Endothelial cell of umbilical vein (primary cell): ENCODE data around the gene DENND5B. TPM values are rescaled to one million over a fixed set of nuclear protein-coding genes. Genes with fewer than 3 reads are reported as not detected.

Experiments used
- BruUV-seq: library from RNA; stranded (reverse); fragments of 400-500 nt; replicated peaks from 2 replicates; lab custom pipeline; 2021; lab: Mats Ljungman, UMichigan
- CTCF ChIA-PET: fragments of 300-600, 350-600 bp; sonication (Branson Sonifier 250); formaldehyde crosslinking; loops from one replicate; lab custom pipeline; 2021; ENCODE audit warnings: antibody characterized with exemption, inconsistent platforms; lab: Charles Lee
- POLR2A ChIA-PET: fragments of 300-600, 350-600 bp; sonication (Branson Sonifier 250); formaldehyde crosslinking; loops from one replicate; lab custom pipeline; 2021; ENCODE audit warnings: antibody characterized with exemption, inconsistent platforms; lab: Charles Lee
- DNase-seq: peaks from one replicate; pipeline ENCODE4 v3.0.0-alpha.2; 2011; ENCODE audit warnings: low read depth, low spot score
- FAIRE-seq: peaks from 2 replicates; lab custom pipeline; 2011; peaks lifted over from hg19 to GRCh38; lab: Jason Lieb, UNC
- H2AFZ ChIP-seq: 2 replicates; pipeline ENCODE4 v1.6.0; 2012; ENCODE audit warnings: low read depth, low read length, control low read depth, inconsistent platforms
- H3K27ac ChIP-seq: 2 replicates; pipeline ENCODE4 v1.5.1; 2011; ENCODE audit warnings: low read depth, mild to moderate bottlenecking, control low read depth, low read length, moderate library complexity; ENCODE audit not compliant: insufficient read depth
- H3K27me3 ChIP-seq, 2 experiments: 2 replicates each; pipeline versions ENCODE4 v1.6.0 to v1.6.1; 2011; ENCODE audit warnings: low read length in 2 of 2, mixed read lengths in 1 of 2; ENCODE audit not compliant: control insufficient read depth in 2 of 2, insufficient read depth in 2 of 2
- H3K36me3 ChIP-seq, 2 experiments: 2 replicates in 1 of 2; 3 replicates in 1 of 2; pipeline ENCODE4 v1.5.1; 2011; ENCODE audit warnings: low read length in 2 of 2, mild to moderate bottlenecking in 1 of 2, moderate library complexity in 1 of 2; ENCODE audit not compliant: control insufficient read depth in 2 of 2, insufficient read depth in 2 of 2; ENCODE audit errors: extremely low read depth in 1 of 2
- H3K4me1 ChIP-seq: 3 replicates; pipeline ENCODE4 v1.5.1; 2011; ENCODE audit warnings: mild to moderate bottlenecking, low read length; ENCODE audit not compliant: control insufficient read depth, insufficient read depth; ENCODE audit errors: extremely low read depth
- H3K4me2 ChIP-seq: 2 replicates; pipeline ENCODE4 v1.6.1; 2011; ENCODE audit warnings: low read length, control low read depth, mixed read lengths; ENCODE audit not compliant: insufficient read depth
- H3K4me3 ChIP-seq, 3 experiments: fragments of 200-600 bp in 1 of 3; sonication (generic), shearing (Covaris generic) in 1 of 3; replicated peaks in 1 of 3; 2 replicates each; pipeline ENCODE4 v1.5.1; 2011 to 2016; ENCODE audit warnings: control low read depth in 3 of 3, low read length in 3 of 3, mild to moderate bottlenecking in 2 of 3, inconsistent platforms in 1 of 3, low read depth in 1 of 3, moderate library complexity in 1 of 3; ENCODE audit not compliant: insufficient read depth in 1 of 3
- H3K79me2 ChIP-seq: 2 replicates; pipeline ENCODE4 v1.6.0; 2012; ENCODE audit warnings: low read length, inconsistent platforms; ENCODE audit not compliant: control insufficient read depth, insufficient read depth
- H3K9ac ChIP-seq: replicated peaks from 2 replicates; pipeline ENCODE3; 2011; ENCODE audit warnings: low read length, control low read depth; ENCODE audit not compliant: insufficient read depth; ENCODE audit errors: extremely low read depth
- H3K9me1 ChIP-seq: replicated peaks from 3 replicates; pipeline ENCODE4 v1.6.0; 2011; ENCODE audit warnings: mild to moderate bottlenecking, low read length; ENCODE audit not compliant: control insufficient read depth, insufficient read depth; ENCODE audit errors: extremely low read depth
- H3K9me3 ChIP-seq: replicated peaks from 2 replicates; pipeline ENCODE4 v1.5.1; 2012; ENCODE audit warnings: low read length, inconsistent platforms; ENCODE audit not compliant: control insufficient read depth, insufficient read depth
- H4K20me1 ChIP-seq: replicated peaks from 2 replicates; pipeline ENCODE3; 2011; ENCODE audit warnings: mild to moderate bottlenecking, low read length; ENCODE audit not compliant: control insufficient read depth, insufficient read depth; ENCODE audit errors: extremely low read depth
- EZH2 ChIP-seq: IDR thresholded peaks from 2 replicates; pipeline ENCODE4 v1.6.1; 2012; ENCODE audit warnings: borderline replicate concordance, low read depth, mild to moderate bottlenecking, moderate library complexity, low read length, inconsistent platforms; ENCODE audit not compliant: severe bottlenecking
- FOS ChIP-seq: IDR thresholded peaks from 2 replicates; pipeline ENCODE4 v1.6.1; 2011; ENCODE audit warnings: mild to moderate bottlenecking, low read length, moderate library complexity, borderline replicate concordance; ENCODE audit not compliant: insufficient read depth
- GATA2 ChIP-seq: IDR thresholded peaks from 2 replicates; pipeline ENCODE4 v1.7.0; 2011; ENCODE audit warnings: low read depth, mild to moderate bottlenecking, moderate library complexity, mixed read lengths, low read length; ENCODE audit not compliant: insufficient read length, insufficient read depth
- JUN ChIP-seq: IDR thresholded peaks from 2 replicates; pipeline ENCODE4 v1.6.1; 2011; ENCODE audit warnings: borderline replicate concordance, low read depth; ENCODE audit not compliant: insufficient read length, insufficient read depth
- MYC ChIP-seq: IDR thresholded peaks from one replicate; pipeline ENCODE4 v1.6.1; 2011; ENCODE audit warnings: mild to moderate bottlenecking, low read depth, low read length
- POLR2A ChIP-seq: IDR thresholded peaks from 2 replicates; pipeline ENCODE4 v1.6.1; 2012; ENCODE audit warnings: low read depth, mild to moderate bottlenecking, control low read depth, low read length
- POLR2AphosphoS5 ChIP-seq: IDR thresholded peaks from 2 replicates; pipeline ENCODE4 v1.6.1; 2012; ENCODE audit warnings: low read depth, mild to moderate bottlenecking, control low read depth, low read length, moderate library complexity; ENCODE audit not compliant: insufficient read depth
- dilution Hi-C: fragments of 300-500 bp; cut with MboI; formaldehyde crosslinking; loops from one replicate; pipeline ENCODE4 v1.15.0; 2019; ENCODE audit warnings: low sequenced_read_pairs; ENCODE audit not compliant: extremely low pct_ligation_motif_present
- intact Hi-C: fragments of 100-400 bp; cut with micrococcal nuclease; formaldehyde crosslinking; loops from one replicate; pipeline ENCODE4 v1.10.0; 2022
- polyA plus RNA-seq, 4 experiments: library from polyadenylated mRNA; depleted of rRNA in 3 of 4; stranded (reverse) in 3 of 4; unstranded in 1 of 4; fragments of >200 nt; gene quantifications; 2 replicates each; pipeline versions ENCODE4 v1.2.1 to v1.2.3, GENCODE V29; 2011 to 2012; ENCODE audit warnings: missing spikeins in 1 of 4
- total RNA-seq: library from RNA; stranded (reverse); gene quantifications from 2 replicates; pipeline ENCODE4 v1.2.3, GENCODE V29; 2021
- TF ChIP-seq, protein P1 (sequence below), 2 donors: IDR thresholded peaks; 1 replicate in 1 of 2; 2 replicates in 1 of 2; pipeline ENCODE4 v1.5.1; 2011; ENCODE audit warnings: low read length in 2 of 2, mild to moderate bottlenecking in 2 of 2, moderate library complexity in 2 of 2, control low read depth in 1 of 2, inconsistent platforms in 1 of 2, low read depth in 1 of 2; ENCODE audit not compliant: insufficient read depth in 1 of 2; ENCODE audit errors: extremely low read depth in 1 of 2
- TF ChIP-seq, protein P2 (sequence below): IDR thresholded peaks from 2 replicates; pipeline ENCODE4 v1.6.1; 2011; ENCODE audit not compliant: insufficient read depth, insufficient read length

DENND5B gene
- total and polyA plus RNA-seq, 2 donors (not counting 3 experiments of a cell fraction or from before 2014, with no cell fraction given): 10.3 to 18.3 TPM

DNA sequence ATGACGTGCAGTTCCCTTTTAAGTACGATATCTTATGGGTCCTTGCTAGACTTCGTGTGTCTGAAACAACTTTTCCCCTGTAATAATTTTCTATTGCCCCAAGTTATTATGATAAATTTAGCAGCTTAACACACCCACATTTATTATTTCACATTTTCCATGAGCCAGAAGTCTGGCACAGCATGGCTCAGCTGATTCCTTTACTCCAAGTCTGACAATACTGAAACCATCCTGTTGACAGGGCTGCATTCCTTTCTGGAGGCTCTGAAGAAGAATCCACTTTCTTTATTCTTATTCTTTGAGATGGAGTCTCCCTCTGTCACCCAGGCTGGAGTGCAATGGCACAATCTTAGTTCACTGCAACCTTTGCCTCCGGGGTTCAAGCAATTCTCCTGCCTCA lies 80.9 kb downstream of the DENND5B start:
- Histone ChIP-seq H3K4me3 (no peak overlapping the region), H3K4me2 (no peak overlapping the region), H3K36me3 (no peaks in the 10 kb centered on the region), H4K20me1 (no peaks in the 10 kb centered on the region), H2AFZ (no peak overlapping the region), H3K27me3 (no peaks in the 10 kb centered on the region), H3K4me1 (peaks cover 24% of the 10 kb centered on the region), H3K9me1 (no peaks in the 10 kb centered on the region), H3K9me3 (no peaks in the 10 kb centered on the region), H3K79me2 (peaks cover 2% of the 10 kb centered on the region), H3K9ac (no peak overlapping the region), H3K27ac (no peak overlapping the region)
- dilution Hi-C loops (no loop called here), intact Hi-C loops (no loop called here)
- FAIRE-seq (no peak), DNase-seq (no peak)
- POLR2A ChIA-PET: interaction anchor here (1.1 kb wide), 1 partner anchor 8 kb away, joined by 4 read pairs; no protein-coding TSS in a partner anchor
- no TSS peak for BruUV-seq
- no peak for TF ChIP-seq POLR2A
- no peak for TF ChIP-seq EZH2
- TF ChIP-seq FOS: no peak
- no peak for TF ChIP-seq JUN
- TF ChIP-seq GATA2: no peak
- TF ChIP-seq, protein P1, sequence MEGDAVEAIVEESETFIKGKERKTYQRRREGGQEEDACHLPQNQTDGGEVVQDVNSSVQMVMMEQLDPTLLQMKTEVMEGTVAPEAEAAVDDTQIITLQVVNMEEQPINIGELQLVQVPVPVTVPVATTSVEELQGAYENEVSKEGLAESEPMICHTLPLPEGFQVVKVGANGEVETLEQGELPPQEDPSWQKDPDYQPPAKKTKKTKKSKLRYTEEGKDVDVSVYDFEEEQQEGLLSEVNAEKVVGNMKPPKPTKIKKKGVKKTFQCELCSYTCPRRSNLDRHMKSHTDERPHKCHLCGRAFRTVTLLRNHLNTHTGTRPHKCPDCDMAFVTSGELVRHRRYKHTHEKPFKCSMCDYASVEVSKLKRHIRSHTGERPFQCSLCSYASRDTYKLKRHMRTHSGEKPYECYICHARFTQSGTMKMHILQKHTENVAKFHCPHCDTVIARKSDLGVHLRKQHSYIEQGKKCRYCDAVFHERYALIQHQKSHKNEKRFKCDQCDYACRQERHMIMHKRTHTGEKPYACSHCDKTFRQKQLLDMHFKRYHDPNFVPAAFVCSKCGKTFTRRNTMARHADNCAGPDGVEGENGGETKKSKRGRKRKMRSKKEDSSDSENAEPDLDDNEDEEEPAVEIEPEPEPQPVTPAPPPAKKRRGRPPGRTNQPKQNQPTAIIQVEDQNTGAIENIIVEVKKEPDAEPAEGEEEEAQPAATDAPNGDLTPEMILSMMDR (IDR thresholded peaks at IDR 0.05; ENCODE audit: extremely low read depth in 1 of 2, insufficient read depth in 1 of 2, low read depth in 1 of 2, low read length in 2 of 2): no peak
- no peak for TF ChIP-seq MYC
- TF ChIP-seq, protein P2, sequence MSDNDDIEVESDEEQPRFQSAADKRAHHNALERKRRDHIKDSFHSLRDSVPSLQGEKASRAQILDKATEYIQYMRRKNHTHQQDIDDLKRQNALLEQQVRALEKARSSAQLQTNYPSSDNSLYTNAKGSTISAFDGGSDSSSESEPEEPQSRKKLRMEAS: no peak
- no peak for TF ChIP-seq POLR2AphosphoS5
- CTCF ChIA-PET: interaction anchor here (0.7 to 2.6 kb wide), 2 partner anchors 11 to 107 kb away, joined by 3 to 7 read pairs; no protein-coding TSS in a partner anchor
